GM12874 (cell line): ENCODE measurements around the gene SLC29A3.
A peak's percentile ranks its signal among the peaks of the same experiment; 100 is the strongest.

ENCODE experiments used
- CTCF ChIP-seq: IDR thresholded peaks from 2 replicates; pipeline ENCODE4 v1.5.1; 2011; ENCODE audit warnings: low read depth, mild to moderate bottlenecking, control low read depth, low read length, moderate library complexity; ENCODE audit not compliant: insufficient read depth

Gene SLC29A3

GRCh38 chr10:71380841-71381240 lies 61.8 kb downstream of the SLC29A3 start:
- TF ChIP-seq CTCF, result no peak

DNA sequence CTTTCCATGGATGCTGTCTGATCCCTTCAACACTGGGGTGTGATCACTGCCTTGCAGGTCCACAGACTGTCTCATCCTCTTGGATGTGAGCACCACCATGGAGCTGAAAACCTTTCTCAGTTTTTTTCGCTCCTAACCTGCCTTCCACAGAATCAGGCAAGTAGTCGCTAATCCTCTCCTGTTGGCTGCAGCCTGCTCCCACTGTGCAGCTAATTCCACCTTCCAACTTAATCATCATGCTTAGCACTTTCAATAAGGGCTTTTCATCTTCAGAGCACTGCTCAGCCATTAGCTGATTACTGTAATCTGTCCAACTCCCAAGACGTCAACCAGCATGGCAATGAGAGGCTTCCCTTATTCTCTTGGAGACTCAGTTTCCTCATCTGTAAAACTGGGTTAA lies 62.6 kb downstream of the SLC29A3 start:
- TF ChIP-seq CTCF, result no peak

- TF ChIP-seq CTCF, result no peak
Measured at GRCh38 chr10:71382028-71382427, 63.0 kb downstream of the SLC29A3 start.

DNA sequence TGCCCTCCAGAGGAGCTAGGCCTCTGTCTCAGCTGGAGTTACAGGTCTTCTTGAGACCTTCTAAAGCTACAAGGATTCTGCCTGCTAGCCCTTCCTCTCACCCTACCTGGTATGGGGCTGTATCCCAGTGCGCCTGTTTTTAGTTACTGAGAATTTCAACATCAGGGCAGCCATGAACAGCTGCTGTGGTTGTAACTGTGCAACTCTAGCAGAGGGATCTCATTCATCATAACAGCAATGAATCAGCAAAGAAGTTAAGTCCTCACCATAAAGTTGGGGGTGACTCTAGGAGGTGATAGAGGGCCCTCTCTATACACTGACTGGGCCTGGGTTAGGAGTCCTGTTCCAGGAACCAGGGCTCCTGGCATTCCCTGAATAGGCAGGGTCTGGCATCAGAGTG lies 63.7 kb downstream of the SLC29A3 start:
- no peak for TF ChIP-seq CTCF

DNA sequence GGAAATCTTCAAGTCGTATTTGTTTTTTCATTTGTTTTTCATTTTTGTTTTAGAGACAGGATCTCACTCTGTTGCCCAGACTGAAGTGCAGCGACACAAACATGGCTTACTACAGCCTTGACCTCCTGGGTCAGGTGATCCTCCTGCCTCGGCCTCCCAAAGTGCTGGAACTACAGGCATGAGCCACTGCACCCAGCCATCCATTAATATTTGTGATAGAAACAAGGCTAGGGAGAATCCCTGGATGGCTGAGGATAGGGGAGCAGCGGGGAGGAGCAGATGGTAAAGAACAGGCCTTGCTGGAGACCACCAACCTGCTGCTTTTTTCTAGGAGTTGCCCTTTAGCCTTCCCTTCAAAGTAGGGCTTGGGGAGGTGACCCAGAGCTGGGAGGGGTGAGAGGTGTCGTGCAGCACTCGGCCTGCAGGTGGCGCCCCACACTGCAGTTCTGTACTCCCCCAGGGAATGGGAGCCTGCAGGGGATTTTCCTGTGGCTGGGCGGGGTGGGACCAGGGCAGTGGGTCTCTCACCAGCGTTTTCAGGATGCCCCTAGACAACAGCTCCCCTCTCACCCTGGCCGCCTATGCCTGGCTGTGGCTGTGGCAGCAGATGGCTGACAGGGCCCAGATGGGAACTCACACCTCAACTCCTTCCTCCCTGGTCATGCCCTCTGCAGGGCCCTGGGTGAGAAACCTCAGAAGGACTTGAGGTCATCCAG lies 65.1 kb downstream of the SLC29A3 start:
- peak; percentile 98 for TF ChIP-seq CTCF

DNA sequence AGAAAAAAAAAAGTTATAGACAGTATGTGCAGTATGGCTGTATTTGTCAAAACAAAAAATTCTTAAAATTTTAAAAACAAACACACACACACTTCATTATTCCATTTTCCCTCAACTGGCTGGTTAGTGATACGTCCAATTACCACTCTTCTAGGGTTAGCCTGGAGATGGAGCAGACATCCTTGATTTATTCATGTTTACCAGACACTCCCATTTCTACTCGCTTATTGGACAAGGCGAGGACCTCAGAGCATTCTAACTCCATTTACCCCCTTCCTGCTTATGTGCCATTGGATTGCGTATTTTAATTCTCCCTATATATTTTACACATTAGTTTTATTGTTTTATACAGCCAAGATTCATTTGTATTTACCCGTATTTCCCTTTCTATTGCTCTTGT lies 69.1 kb downstream of the SLC29A3 start:
- TF ChIP-seq CTCF, result no peak

- TF ChIP-seq CTCF, result no peak
Measured at GRCh38 chr10:71388583-71389310, 69.7 kb downstream of the SLC29A3 start.
